HG02884 (cell line): ENCODE measurements around the gene DPH1.

ENCODE experiments used
- ATAC-seq: cut with Tn5 transposase; IDR thresholded peaks from one replicate; pipeline ENCODE4 v1.9.1; 2021; ENCODE audit warnings: mild to moderate bottlenecking, moderate library complexity; ENCODE audit not compliant: unreplicated experiment

DPH1 gene

GRCh38 chr17:2049333-2050299 is 19.7 kb downstream of the DPH1 start:
- peak; percentile 43 for ATAC-seq

DNA sequence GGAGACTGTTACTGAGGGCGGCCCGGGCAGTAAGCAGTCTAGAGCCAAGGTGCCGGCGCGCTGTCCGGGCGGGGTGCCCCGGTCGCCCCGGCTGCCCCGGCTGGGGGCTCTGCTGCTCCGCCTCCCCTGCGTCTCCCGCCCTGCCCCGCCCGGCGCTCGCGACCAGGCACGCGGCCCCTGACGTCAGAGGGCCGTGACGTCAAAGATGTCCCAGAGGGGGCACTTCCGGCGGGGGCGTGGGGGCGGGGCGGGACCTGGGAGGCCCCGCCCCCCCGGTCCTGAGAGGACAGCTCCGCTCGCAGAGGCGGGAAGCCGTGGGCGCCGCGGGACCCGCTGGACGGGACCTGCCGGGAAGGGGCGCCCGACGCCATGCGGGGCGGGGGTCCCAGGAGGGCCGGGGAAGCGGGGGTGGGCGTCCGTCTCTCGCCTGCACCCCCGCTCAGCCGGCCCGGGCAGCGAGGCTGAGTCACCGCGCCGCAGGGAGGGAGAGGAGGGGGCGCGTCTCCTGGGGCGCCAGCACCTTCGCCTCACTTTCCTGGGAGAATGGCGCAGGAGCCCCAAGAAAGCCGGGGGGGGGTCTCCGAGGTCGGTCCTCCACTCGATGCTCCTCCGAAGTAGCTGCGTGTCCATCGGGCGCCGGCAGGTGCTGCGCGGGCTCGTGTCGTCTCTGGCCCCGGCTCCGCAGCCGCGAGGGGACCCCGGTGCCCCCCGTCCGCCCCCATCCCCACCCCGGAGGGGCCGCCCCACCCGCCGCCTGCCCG is 20.5 kb downstream of the DPH1 start:
- peak; percentile 4 for ATAC-seq

- ATAC-seq, result no peak
Observed at GRCh38 chr17:2051061-2051932, 21.3 kb downstream of the DPH1 start.

DNA sequence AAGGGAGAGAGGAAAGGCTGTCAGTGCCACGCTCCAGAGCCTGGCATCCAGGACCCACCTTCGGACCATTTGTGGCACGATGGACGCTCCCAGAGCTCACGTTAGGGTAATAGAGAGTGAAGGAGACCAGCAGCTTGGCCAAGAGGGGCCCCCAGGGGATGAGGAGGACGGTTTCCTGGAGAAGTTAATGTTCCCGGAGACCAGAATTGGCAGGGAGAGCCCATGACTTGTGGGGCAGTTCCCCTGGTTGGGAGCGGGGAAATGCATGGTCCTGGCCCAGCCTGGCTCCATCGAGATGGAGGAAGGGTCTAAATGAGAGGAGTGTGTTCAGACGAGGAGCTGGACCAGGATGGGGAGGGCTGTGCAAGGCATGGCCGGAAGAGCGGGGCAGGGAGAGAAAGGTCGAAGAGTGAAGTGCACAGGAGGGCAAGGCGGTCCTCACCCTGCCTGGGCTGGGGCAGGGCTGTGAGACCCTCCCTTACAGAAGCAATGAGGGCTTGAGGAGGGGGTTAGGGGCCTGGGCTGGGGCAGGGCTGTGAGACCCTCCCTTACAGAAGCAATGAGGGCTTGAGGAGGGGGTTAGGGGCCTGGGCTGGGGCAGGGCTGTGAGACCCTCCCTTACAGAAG is 22.1 kb downstream of the DPH1 start:
- no peak for ATAC-seq

DNA sequence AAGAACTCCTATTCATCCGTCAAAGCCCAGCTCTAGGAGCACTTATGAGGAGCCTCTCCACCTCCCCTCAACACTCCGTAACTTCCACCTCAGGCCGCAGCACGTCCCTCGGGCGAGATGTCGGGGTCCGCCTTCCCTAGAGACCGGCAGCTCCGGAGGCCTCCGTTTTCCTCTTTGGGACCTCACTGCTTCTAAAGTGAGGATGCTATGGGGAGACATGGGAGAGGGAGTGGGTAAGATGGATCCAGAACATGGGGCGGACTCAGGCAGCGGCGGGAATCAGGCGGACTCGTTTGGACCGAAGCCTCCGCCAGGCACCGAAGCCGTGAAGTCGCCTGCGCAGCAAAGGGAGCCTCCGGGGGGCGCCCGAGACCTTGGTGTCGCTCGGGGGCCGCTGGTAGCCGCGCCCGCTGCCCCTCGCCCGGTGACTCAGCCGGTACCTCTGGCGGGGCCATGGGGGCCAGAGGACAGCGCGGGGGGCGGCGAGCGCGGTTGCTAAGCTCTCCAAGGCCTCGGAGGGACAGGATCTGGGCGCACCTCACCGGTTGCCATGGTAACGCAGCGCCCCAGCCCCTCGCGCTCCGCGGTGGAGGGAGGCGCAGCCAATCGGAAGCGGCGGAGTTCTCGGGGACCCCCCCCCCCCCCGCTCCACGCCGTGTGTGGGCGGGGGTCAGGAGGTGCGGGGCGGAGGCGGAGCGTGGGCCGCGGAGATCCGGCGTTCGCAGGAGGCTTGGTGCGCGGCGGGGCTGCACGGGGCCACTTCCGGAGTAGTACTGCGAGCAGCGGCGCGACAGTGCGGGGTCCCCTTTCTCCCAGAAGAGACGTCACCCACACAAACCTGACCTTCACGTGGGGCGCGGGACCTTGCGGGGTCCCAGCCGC is 23.7 kb downstream of the DPH1 start:
- ATAC-seq, result no peak

DNA sequence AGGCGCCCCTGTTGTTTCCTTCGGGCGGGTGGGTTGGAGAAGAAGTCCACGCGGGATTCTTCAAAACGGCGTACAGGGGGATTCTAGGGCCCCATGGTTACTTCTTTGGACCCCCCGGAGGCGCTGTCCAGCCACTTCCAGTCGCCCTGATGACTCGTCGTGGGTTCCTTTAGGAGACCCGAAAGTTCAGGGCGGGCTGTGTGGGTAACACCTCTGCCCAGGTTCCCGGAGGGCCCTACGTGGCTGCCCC is 24.2 kb downstream of the DPH1 start:
- no peak for ATAC-seq

DNA sequence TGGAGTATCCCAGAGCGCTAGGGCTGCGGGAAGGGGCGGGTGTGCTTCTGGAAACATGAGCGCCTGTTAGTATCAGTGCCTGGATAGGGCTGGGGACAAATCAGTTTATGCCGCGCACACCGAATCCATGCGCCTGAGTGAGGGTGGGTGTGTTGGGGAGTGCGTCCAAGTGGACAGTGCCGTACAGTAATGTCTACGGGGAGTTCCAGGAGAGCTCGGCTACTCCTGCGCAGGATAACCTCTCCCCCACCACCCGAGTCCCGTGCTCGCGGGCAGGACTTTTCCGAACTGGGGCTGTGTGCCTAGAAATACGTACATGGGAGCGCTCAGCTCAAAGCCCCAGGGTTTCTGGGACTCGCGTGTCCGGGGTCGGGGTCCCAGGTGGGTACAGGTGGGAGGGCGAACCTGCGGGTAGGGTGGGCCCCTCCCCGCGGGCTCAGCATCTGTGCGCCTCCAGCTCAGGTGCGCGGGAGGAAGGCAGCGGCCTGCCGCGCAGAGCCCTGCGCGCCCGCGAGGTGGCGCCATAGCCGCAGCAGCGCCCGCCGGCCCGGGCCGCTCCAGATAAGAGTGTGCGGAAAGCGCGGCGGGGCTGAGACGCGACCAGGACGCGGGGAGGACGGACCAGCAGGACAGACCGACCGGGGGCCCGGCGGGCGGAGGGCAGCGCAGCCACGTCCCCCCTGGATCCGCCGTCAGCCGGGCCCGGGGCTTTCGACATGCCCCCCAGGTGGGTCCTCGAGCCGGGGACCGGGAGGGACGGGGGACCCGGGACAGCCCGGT is 24.7 kb downstream of the DPH1 start, which contains the start of gene HIC1:
Gene HIC1, plus strand, starts transcription at position 592 of the 780 bp plus-strand sequence. CDS start 1,588 bp downstream, outside the sequence.
- peak; percentile 32 for ATAC-seq

GRCh38 chr17:2055292-2056205 is 25.6 kb downstream of the DPH1 start:
- no peak for ATAC-seq

DNA sequence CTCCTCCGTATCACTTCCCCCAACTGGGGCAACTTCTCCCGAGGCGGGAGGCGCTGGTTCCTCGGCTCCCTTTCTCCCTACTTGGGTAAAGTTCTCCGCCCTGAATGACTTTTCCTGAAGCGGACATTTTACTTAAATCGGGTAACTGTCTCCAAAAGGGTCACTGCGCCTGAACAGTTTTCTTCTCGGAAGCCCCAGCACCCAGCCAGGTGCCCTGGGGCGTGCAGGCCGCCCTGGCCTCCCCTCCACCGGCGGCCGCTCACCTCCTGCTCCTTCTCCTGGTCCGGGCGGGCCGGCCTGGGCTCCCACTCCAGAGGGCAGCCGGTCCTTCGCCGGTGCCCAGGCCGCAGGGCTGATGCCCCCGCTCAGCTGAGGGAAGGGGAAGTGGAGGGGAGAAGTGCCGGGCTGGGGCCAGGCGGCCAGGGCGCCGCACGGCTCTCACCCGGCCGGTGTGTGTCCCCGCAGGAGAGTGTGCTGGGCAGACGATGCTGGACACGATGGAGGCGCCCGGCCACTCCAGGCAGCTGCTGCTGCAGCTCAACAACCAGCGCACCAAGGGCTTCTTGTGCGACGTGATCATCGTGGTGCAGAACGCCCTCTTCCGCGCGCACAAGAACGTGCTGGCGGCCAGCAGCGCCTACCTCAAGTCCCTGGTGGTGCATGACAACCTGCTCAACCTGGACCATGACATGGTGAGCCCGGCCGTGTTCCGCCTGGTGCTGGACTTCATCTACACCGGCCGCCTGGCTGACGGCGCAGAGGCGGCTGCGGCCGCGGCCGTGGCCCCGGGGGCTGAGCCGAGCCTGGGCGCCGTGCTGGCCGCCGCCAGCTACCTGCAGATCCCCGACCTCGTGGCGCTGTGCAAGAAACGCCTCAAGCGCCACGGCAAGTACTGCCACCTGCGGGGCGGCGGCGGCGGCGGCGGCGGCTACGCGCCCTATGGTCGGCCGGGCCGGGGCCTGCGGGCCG is 26.5 kb downstream of the DPH1 start:
- ATAC-seq, result no peak

DNA sequence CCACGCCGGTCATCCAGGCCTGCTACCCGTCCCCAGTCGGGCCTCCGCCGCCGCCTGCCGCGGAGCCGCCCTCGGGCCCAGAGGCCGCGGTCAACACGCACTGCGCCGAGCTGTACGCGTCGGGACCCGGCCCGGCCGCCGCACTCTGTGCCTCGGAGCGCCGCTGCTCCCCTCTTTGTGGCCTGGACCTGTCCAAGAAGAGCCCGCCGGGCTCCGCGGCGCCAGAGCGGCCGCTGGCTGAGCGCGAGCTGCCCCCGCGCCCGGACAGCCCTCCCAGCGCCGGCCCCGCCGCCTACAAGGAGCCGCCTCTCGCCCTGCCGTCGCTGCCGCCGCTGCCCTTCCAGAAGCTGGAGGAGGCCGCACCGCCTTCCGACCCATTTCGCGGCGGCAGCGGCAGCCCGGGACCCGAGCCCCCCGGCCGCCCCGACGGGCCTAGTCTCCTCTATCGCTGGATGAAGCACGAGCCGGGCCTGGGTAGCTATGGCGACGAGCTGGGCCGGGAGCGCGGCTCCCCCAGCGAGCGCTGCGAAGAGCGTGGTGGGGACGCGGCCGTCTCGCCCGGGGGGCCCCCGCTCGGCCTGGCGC is 27.3 kb downstream of the DPH1 start:
- ATAC-seq, result no peak

DNA sequence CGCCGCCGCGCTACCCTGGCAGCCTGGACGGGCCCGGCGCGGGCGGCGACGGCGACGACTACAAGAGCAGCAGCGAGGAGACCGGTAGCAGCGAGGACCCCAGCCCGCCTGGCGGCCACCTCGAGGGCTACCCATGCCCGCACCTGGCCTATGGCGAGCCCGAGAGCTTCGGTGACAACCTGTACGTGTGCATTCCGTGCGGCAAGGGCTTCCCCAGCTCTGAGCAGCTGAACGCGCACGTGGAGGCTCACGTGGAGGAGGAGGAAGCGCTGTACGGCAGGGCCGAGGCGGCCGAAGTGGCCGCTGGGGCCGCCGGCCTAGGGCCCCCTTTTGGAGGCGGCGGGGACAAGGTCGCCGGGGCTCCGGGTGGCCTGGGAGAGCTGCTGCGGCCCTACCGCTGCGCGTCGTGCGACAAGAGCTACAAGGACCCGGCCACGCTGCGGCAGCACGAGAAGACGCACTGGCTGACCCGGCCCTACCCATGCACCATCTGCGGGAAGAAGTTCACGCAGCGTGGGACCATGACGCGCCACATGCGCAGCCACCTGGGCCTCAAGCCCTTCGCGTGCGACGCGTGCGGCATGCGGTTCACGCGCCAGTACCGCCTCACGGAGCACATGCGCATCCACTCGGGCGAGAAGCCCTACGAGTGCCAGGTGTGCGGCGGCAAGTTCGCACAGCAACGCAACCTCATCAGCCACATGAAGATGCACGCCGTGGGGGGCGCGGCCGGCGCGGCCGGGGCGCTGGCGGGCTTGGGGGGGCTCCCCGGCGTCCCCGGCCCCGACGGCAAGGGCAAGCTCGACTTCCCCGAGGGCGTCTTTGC is 28.0 kb downstream of the DPH1 start:
- no peak for ATAC-seq

- ATAC-seq, result no peak
Observed at GRCh38 chr17:2058586-2059546, 28.9 kb downstream of the DPH1 start.

- no peak for ATAC-seq
Observed at GRCh38 chr17:2059547-2060384, 29.8 kb downstream of the DPH1 start.

- ATAC-seq, result no peak
Observed at GRCh38 chr17:2060385-2060658, 30.4 kb downstream of the DPH1 start.
